ENCODE data around the gene TASP1.
"Not testable (repeated sequence)": the region's sequence is repeated elsewhere in the genome, so short reads cannot be mapped to it uniquely, and the experiment has no call there.

TASP1 gene

GRCh38 chr20:13618456-13618855, 20.3 kb downstream of the TASP1 start:
- H3K36me3 Mint-ChIP-seq, result peaks cover 55% of the 10 kb centered on the region
- not testable (repeated sequence) for H3K27me3 Mint-ChIP-seq, H3K27ac Mint-ChIP-seq, ATAC-seq, H3K4me1 Mint-ChIP-seq, H3K9me3 Mint-ChIP-seq, H3K4me3 Mint-ChIP-seq

GRCh38 chr20:13617585-13617984, 21.1 kb downstream of the TASP1 start:
- H3K27ac Mint-ChIP-seq, ATAC-seq: not testable (repeated sequence)
- H3K36me3 Mint-ChIP-seq, result peaks cover 51% of the 10 kb centered on the region

GRCh38 chr20:13616713-13617112, 22.0 kb downstream of the TASP1 start:
- not testable (repeated sequence) for H3K4me1 Mint-ChIP-seq, H3K4me3 Mint-ChIP-seq, ATAC-seq, H3K27ac Mint-ChIP-seq, H3K9me3 Mint-ChIP-seq, H3K27me3 Mint-ChIP-seq
- peaks cover 43% of the 10 kb centered on the region for H3K36me3 Mint-ChIP-seq

More at GRCh38 chr20:13617585-13617984, 21.1 kb downstream of the TASP1 start:
- not testable (repeated sequence) for H3K27me3 Mint-ChIP-seq, H3K4me3 Mint-ChIP-seq, H3K4me1 Mint-ChIP-seq, H3K9me3 Mint-ChIP-seq

- no peaks in the 10 kb centered on the region for H3K27me3 Mint-ChIP-seq
- no peak for ATAC-seq
- peaks cover 36% of the 10 kb centered on the region for H3K36me3 Mint-ChIP-seq
- H3K9me3 Mint-ChIP-seq, result no peaks in the 10 kb centered on the region
- no peak overlapping the region for H3K27ac Mint-ChIP-seq
- no peak overlapping the region for H3K4me3 Mint-ChIP-seq
- H3K4me1 Mint-ChIP-seq, result peaks cover 5% of the 10 kb centered on the region
Measured at GRCh38 chr20:13613917-13614316, 24.8 kb downstream of the TASP1 start.

GRCh38 chr20:13611611-13612125, 27.1 kb downstream of the TASP1 start:
- Mint-ChIP-seq H3K36me3 (peaks cover 27% of the 10 kb centered on the region), H3K27me3 (no peaks in the 10 kb centered on the region)
- ATAC-seq, result no peak

GRCh38 chr20:13610184-13610583, 28.5 kb downstream of the TASP1 start:
- ATAC-seq, result no peak
- H3K4me1 Mint-ChIP-seq, result peaks cover 5% of the 10 kb centered on the region
- H3K36me3 Mint-ChIP-seq, result peaks cover 26% of the 10 kb centered on the region
- H3K27me3 Mint-ChIP-seq, result no peaks in the 10 kb centered on the region
- H3K27ac Mint-ChIP-seq, result no peak overlapping the region
- H3K4me3 Mint-ChIP-seq, result no peak overlapping the region
- H3K9me3 Mint-ChIP-seq, result no peaks in the 10 kb centered on the region

More at GRCh38 chr20:13611611-13612125, 27.1 kb downstream of the TASP1 start:
- no peak overlapping the region for H3K4me3 Mint-ChIP-seq
- H3K27ac Mint-ChIP-seq, result no peak overlapping the region
- H3K9me3 Mint-ChIP-seq, result no peaks in the 10 kb centered on the region
- H3K4me1 Mint-ChIP-seq, result peaks cover 5% of the 10 kb centered on the region

GRCh38 chr20:13608066-13608465, 30.7 kb downstream of the TASP1 start:
- no peak for ATAC-seq
- no peaks in the 10 kb centered on the region for H3K27me3 Mint-ChIP-seq
- peaks cover 5% of the 10 kb centered on the region for H3K4me1 Mint-ChIP-seq
- H3K4me3 Mint-ChIP-seq, result no peak overlapping the region
- H3K27ac Mint-ChIP-seq, result no peak overlapping the region
- peaks cover 32% of the 10 kb centered on the region for H3K36me3 Mint-ChIP-seq
- H3K9me3 Mint-ChIP-seq, result no peaks in the 10 kb centered on the region

GRCh38 chr20:13593423-13593822, 45.3 kb downstream of the TASP1 start:
- not testable (repeated sequence) for H3K27me3 Mint-ChIP-seq, H3K27ac Mint-ChIP-seq, ATAC-seq, H3K9me3 Mint-ChIP-seq, H3K4me3 Mint-ChIP-seq
- H3K36me3 Mint-ChIP-seq, result peaks cover 49% of the 10 kb centered on the region
- H3K4me1 Mint-ChIP-seq, result peaks cover 25% of the 10 kb centered on the region

- peaks cover 6% of the 10 kb centered on the region for H3K9me3 Mint-ChIP-seq
- no peak for ATAC-seq
- H3K27me3 Mint-ChIP-seq, result no peaks in the 10 kb centered on the region
- H3K4me3 Mint-ChIP-seq, result no peak overlapping the region
- H3K4me1 Mint-ChIP-seq, result peaks cover 20% of the 10 kb centered on the region
- H3K27ac Mint-ChIP-seq, result no peak overlapping the region
- peaks cover 59% of the 10 kb centered on the region for H3K36me3 Mint-ChIP-seq
Measured at GRCh38 chr20:13588049-13588448, 50.7 kb downstream of the TASP1 start.

- Mint-ChIP-seq H3K27ac (no peak overlapping the region), H3K4me1 (peaks cover 20% of the 10 kb centered on the region), H3K36me3 (peaks cover 64% of the 10 kb centered on the region), H3K4me3 (no peak overlapping the region), H3K27me3 (no peaks in the 10 kb centered on the region), H3K9me3 (peaks cover 6% of the 10 kb centered on the region)
- ATAC-seq, result no peak
Measured at GRCh38 chr20:13587370-13587769, 51.4 kb downstream of the TASP1 start.

GRCh38 chr20:13586133-13586532, 52.6 kb downstream of the TASP1 start:
- Mint-ChIP-seq H3K4me1 (peaks cover 11% of the 10 kb centered on the region), H3K27ac (no peak overlapping the region), H3K4me3 (no peak overlapping the region), H3K36me3 (peaks cover 65% of the 10 kb centered on the region), H3K27me3 (no peaks in the 10 kb centered on the region), H3K9me3 (peaks cover 6% of the 10 kb centered on the region)
- ATAC-seq, result no peak

- Mint-ChIP-seq H3K4me3 (no peak overlapping the region), H3K36me3 (peaks cover 64% of the 10 kb centered on the region), H3K4me1 (no peaks in the 10 kb centered on the region), H3K27ac (no peak overlapping the region), H3K9me3 (peaks cover 2% of the 10 kb centered on the region), H3K27me3 (no peaks in the 10 kb centered on the region)
- no peak for ATAC-seq
Measured at GRCh38 chr20:13581451-13581850, 57.3 kb downstream of the TASP1 start.

- no peaks in the 10 kb centered on the region for H3K27me3 Mint-ChIP-seq
Measured at GRCh38 chr20:13580707-13581106, 58.0 kb downstream of the TASP1 start.

GRCh38 chr20:13574071-13574470, 64.7 kb downstream of the TASP1 start:
- Mint-ChIP-seq H3K27me3 (no peaks in the 10 kb centered on the region), H3K4me3 (no peak overlapping the region), H3K9me3 (peaks cover 5% of the 10 kb centered on the region), H3K4me1 (no peaks in the 10 kb centered on the region), H3K27ac (no peak overlapping the region), H3K36me3 (peaks cover 52% of the 10 kb centered on the region)
- ATAC-seq, result no peak

More at GRCh38 chr20:13580707-13581106, 58.0 kb downstream of the TASP1 start:
- Mint-ChIP-seq H3K9me3 (peaks cover 5% of the 10 kb centered on the region), H3K4me1 (no peaks in the 10 kb centered on the region), H3K27ac (no peak overlapping the region), H3K36me3 (peaks cover 64% of the 10 kb centered on the region), H3K4me3 (no peak overlapping the region)
- no peak for ATAC-seq

- Mint-ChIP-seq H3K9me3 (peaks cover 8% of the 10 kb centered on the region), H3K4me3 (no peak overlapping the region), H3K27me3 (no peaks in the 10 kb centered on the region), H3K36me3 (peaks cover 50% of the 10 kb centered on the region), H3K4me1 (no peaks in the 10 kb centered on the region), H3K27ac (no peak overlapping the region)
- ATAC-seq, result no peak
Measured at GRCh38 chr20:13571662-13572061, 67.1 kb downstream of the TASP1 start.

- peaks cover 58% of the 10 kb centered on the region for H3K36me3 Mint-ChIP-seq
- H3K9me3 Mint-ChIP-seq, result peaks cover 4% of the 10 kb centered on the region
- no peaks in the 10 kb centered on the region for H3K4me1 Mint-ChIP-seq
- no peaks in the 10 kb centered on the region for H3K27me3 Mint-ChIP-seq
- no peak overlapping the region for H3K4me3 Mint-ChIP-seq
- no peak for ATAC-seq
- H3K27ac Mint-ChIP-seq, result no peak overlapping the region
Measured at GRCh38 chr20:13567663-13568062, 71.1 kb downstream of the TASP1 start.

- peaks cover 78% of the 10 kb centered on the region for H3K36me3 Mint-ChIP-seq
- no peak for ATAC-seq
- H3K9me3 Mint-ChIP-seq, result peaks cover 8% of the 10 kb centered on the region
- H3K27me3 Mint-ChIP-seq, result no peaks in the 10 kb centered on the region
- no peak overlapping the region for H3K27ac Mint-ChIP-seq
- no peak overlapping the region for H3K4me3 Mint-ChIP-seq
- H3K4me1 Mint-ChIP-seq, result no peaks in the 10 kb centered on the region
Measured at GRCh38 chr20:13563854-13564253, 74.9 kb downstream of the TASP1 start.

All from stimulated activated memory B cell treated with anti-CD40 and anti-IgM and Interleukin-4, amounts not matched to agents 10 μg/mL and 1 μg/mL and 100 μg/mL, for 72 hours (primary cell).